ENCODE data around the gene SELENON. TPM values are rescaled to one million over a fixed set of nuclear protein-coding genes. Genes with fewer than 3 reads are reported as not detected.

Gene SELENON, protein sequence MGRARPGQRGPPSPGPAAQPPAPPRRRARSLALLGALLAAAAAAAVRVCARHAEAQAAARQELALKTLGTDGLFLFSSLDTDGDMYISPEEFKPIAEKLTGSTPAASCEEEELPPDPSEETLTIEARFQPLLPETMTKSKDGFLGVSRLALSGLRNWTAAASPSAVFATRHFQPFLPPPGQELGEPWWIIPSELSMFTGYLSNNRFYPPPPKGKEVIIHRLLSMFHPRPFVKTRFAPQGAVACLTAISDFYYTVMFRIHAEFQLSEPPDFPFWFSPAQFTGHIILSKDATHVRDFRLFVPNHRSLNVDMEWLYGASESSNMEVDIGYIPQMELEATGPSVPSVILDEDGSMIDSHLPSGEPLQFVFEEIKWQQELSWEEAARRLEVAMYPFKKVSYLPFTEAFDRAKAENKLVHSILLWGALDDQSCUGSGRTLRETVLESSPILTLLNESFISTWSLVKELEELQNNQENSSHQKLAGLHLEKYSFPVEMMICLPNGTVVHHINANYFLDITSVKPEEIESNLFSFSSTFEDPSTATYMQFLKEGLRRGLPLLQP
- total RNA-seq, result 19.2 TPM
- 1 to 10 TPM; 1.2 to 2.7 (median 2.0) TPM for polyA plus RNA-seq

DNA sequence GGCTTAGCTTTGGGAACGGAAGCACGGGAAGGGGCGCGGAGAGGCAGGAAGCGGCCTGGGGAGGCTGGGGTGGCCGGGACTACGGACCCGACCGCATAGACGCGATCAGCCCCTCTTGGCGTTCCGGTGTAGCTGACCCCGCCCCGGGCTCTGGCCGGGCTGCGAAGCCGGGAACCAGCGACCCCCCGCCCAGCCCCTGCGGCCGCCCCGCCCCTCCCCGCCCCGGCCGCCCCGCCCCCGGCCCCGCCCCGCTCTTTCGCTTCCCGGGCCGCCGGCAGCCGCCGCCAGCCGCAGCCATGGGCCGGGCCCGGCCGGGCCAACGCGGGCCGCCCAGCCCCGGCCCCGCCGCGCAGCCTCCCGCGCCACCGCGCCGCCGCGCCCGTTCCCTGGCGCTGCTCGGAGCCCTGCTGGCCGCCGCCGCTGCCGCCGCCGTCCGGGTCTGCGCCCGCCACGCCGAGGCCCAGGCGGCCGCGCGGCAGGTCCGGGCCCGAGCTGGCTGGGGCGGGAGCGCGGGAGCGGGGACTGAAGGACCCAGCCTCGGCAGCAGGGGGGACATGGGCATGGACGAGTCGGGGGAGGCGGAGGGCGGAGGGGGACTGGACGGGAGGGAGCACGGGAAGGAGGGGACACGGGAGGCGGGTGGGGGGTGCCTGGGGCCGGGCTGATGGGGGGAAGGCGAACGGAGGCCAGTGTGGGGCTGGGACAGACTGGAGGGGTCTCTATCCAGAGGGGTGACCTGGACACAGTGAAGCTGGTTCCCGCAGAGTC lies at the start of gene SELENON:
Gene SELENON (plus strand): TSS at position 259 of the 768 bp plus-strand sequence. CDS start 38 bp downstream, at position 297.
- H3K27me3 ChIP-seq (ENCODE audit: control insufficient read depth, insufficient read depth, low read length), result no peaks in the 10 kb centered on the region
- DNase-seq, result peak in 1 of 3 donors; percentile 57
- peaks cover under 1% of the 10 kb centered on the region for H3K36me3 ChIP-seq (ENCODE audit: control insufficient read depth, insufficient read depth, low read length)
- ATAC-seq (ENCODE audit: low read depth in 2 of 2), result peak; percentile 4 to 9
- Mint-ChIP-seq H3K27ac (peak within 1 kb of the TSS; percentile 38 to 79 (median 79)), H3K9me3 (no peaks in the 10 kb centered on the region), H3K4me3 (peak within 1 kb of the TSS; percentile 65 to 90 (median 86)), H3K4me1 (peaks cover 10 to 83% (median 39%) of the 10 kb centered on the region in 4 donors), H3K36me3 (peaks cover 3% of the 10 kb centered on the region), H3K27me3 (peaks cover 7% of the 10 kb centered on the region)
- peaks cover 48% of the 10 kb centered on the region for H3K4me1 ChIP-seq (ENCODE audit: control insufficient read depth, insufficient read depth, low read length, poor library complexity, severe bottlenecking)
- H3K4me3 ChIP-seq (ENCODE audit: low read depth, low read length), result peak within 1 kb of the TSS; percentile 31
- peak within 1 kb of the TSS; percentile 60 for H3K27ac ChIP-seq (ENCODE audit: insufficient read depth, low read length, poor library complexity, severe bottlenecking)
- H3K9me3 ChIP-seq (ENCODE audit: control insufficient read depth in 2 of 2, low read length in 2 of 2), result no peaks in the 10 kb centered on the region

DNA sequence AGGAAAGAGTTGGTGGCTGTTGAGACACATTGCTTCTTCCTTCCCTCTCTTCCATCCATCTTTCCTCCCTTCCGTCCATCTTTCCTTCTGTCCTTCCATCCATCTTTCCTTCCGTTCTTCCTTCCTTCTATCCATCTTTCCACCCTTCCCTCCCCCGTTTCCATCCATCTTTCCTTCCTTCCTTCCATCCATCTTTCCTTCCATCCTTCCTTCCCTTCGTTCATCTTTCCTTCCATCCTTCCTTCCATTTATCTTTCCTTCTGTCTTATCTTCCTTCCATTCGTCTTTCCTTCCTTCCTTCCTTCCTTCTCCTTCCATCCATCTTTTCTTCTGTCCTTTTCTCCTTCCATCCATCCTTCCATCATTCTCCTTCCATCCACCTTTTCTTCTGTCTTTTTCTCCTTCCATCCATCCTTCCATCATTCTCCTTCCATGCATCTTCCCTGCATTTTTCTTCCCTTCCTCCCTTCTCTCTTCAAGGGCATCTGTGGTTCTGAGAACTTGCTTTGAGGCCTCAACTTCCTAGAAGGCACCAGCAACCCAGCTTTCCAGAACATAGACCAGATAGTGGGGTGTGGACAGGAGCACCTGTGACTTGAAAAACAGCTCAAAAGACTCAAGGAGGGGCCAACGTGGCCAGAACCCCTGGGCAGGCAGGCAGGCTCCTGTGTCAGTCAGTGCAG lies 48.9 kb upstream of the SELENON start:
- peaks cover 14% of the 10 kb centered on the region for H3K36me3 Mint-ChIP-seq
- no peaks in the 10 kb centered on the region for H3K9me3 ChIP-seq (ENCODE audit: control insufficient read depth in 2 of 2, low read length in 2 of 2)
- no peak overlapping the region for H3K27ac ChIP-seq (ENCODE audit: insufficient read depth, low read length, poor library complexity, severe bottlenecking)
- H3K4me1 Mint-ChIP-seq, result peaks cover 4 to 39% (median 6%) of the 10 kb centered on the region in 4 donors
- H3K4me1 ChIP-seq (ENCODE audit: control insufficient read depth, insufficient read depth, low read length, poor library complexity, severe bottlenecking), result peaks cover 15% of the 10 kb centered on the region
- no peak overlapping the region for H3K4me3 ChIP-seq (ENCODE audit: low read depth, low read length)
- H3K27me3 Mint-ChIP-seq, result no peaks in the 10 kb centered on the region
- ATAC-seq (ENCODE audit: low read depth in 2 of 2) (no peak), DNase-seq (peak in 1 of 3 donors; percentile 17)
- no peaks in the 10 kb centered on the region for H3K27me3 ChIP-seq (ENCODE audit: control insufficient read depth, insufficient read depth, low read length)
- H3K27ac Mint-ChIP-seq, result peak overlapping the region in 2 of 3 donors; percentile 2 to 16
- no peaks in the 10 kb centered on the region for H3K9me3 Mint-ChIP-seq
- H3K36me3 ChIP-seq (ENCODE audit: control insufficient read depth, insufficient read depth, low read length), result no peaks in the 10 kb centered on the region
- H3K4me3 Mint-ChIP-seq, result no peak overlapping the region

- H3K9me3 Mint-ChIP-seq, result no peaks in the 10 kb centered on the region
- peaks cover 10% of the 10 kb centered on the region for H3K36me3 Mint-ChIP-seq
- DNase-seq (peak in 2 of 3 donors; percentile 27 to 47), ATAC-seq (ENCODE audit: low read depth in 2 of 2) (peak; percentile 51 to 56)
- Histone ChIP-seq H3K9me3 (ENCODE audit: control insufficient read depth in 2 of 2, low read length in 2 of 2) (no peaks in the 10 kb centered on the region), H3K27ac (ENCODE audit: insufficient read depth, low read length, poor library complexity, severe bottlenecking) (no peak overlapping the region), H3K27me3 (ENCODE audit: control insufficient read depth, insufficient read depth, low read length) (no peaks in the 10 kb centered on the region), H3K4me3 (ENCODE audit: low read depth, low read length) (no peak overlapping the region), H3K4me1 (ENCODE audit: control insufficient read depth, insufficient read depth, low read length, poor library complexity, severe bottlenecking) (peaks cover 18% of the 10 kb centered on the region), H3K36me3 (ENCODE audit: control insufficient read depth, insufficient read depth, low read length) (no peaks in the 10 kb centered on the region)
- peaks cover 5 to 42% (median 8%) of the 10 kb centered on the region in 4 donors for H3K4me1 Mint-ChIP-seq
- peak overlapping the region; percentile 88 to 97 (median 91) for H3K27ac Mint-ChIP-seq
- peak overlapping the region in 2 of 4 donors; percentile 53 to 80 for H3K4me3 Mint-ChIP-seq
- H3K27me3 Mint-ChIP-seq, result no peaks in the 10 kb centered on the region
These were observed 45.4 kb upstream of the SELENON start for GRCh38 chr1:25754470-25755181.

DNA sequence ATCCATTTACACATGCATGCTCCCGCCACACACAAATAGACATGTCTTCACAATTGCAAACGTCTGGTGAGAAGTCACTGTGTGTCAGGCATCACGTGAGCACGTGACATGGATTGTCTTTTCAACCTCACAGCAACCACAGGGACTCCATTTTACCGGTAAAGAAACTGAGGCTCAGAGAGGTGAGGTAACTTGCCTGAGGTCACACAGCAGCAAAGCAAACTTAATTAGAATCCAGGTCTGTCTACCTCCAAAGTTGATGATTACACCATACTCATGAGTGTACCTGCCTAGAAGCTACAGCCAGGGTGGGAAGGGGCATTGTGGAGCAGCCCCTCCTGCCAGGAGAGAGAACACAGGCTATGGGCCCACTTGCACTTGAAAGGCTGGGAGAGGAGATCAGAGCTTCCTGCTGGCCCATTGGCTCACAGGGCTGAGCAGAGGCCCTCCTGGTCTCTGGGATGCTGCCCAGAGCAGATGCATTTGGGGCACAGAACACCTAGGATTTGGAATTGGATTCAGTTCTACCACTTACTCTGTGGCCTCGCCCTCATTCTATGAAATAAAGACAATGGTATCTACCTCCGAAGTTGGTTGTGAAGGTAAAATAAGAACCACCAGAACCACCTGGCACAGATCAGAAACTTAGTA lies 44.4 kb upstream of the SELENON start:
- Mint-ChIP-seq H3K9me3 (no peaks in the 10 kb centered on the region), H3K4me1 (peaks cover 5 to 42% (median 8%) of the 10 kb centered on the region in 4 donors), H3K27ac (peak overlapping the region in 2 of 3 donors; percentile 88 to 91), H3K4me3 (no peak overlapping the region), H3K27me3 (no peaks in the 10 kb centered on the region), H3K36me3 (peaks cover 10% of the 10 kb centered on the region)
- no peaks in the 10 kb centered on the region for H3K9me3 ChIP-seq (ENCODE audit: control insufficient read depth in 2 of 2, low read length in 2 of 2)
- no peaks in the 10 kb centered on the region for H3K36me3 ChIP-seq (ENCODE audit: control insufficient read depth, insufficient read depth, low read length)
- no peak overlapping the region for H3K4me3 ChIP-seq (ENCODE audit: low read depth, low read length)
- ATAC-seq (ENCODE audit: low read depth in 2 of 2) (no peak), DNase-seq (no peak)
- no peaks in the 10 kb centered on the region for H3K27me3 ChIP-seq (ENCODE audit: control insufficient read depth, insufficient read depth, low read length)
- peaks cover 18% of the 10 kb centered on the region for H3K4me1 ChIP-seq (ENCODE audit: control insufficient read depth, insufficient read depth, low read length, poor library complexity, severe bottlenecking)
- H3K27ac ChIP-seq (ENCODE audit: insufficient read depth, low read length, poor library complexity, severe bottlenecking), result no peak overlapping the region

GRCh38 chr1:25756215-25756614 lies 43.8 kb upstream of the SELENON start:
- Histone ChIP-seq H3K4me3 (ENCODE audit: low read depth, low read length) (no peak overlapping the region), H3K27me3 (ENCODE audit: control insufficient read depth, insufficient read depth, low read length) (no peaks in the 10 kb centered on the region), H3K36me3 (ENCODE audit: control insufficient read depth, insufficient read depth, low read length) (no peaks in the 10 kb centered on the region), H3K4me1 (ENCODE audit: control insufficient read depth, insufficient read depth, low read length, poor library complexity, severe bottlenecking) (peaks cover 18% of the 10 kb centered on the region), H3K9me3 (ENCODE audit: control insufficient read depth in 2 of 2, low read length in 2 of 2) (no peaks in the 10 kb centered on the region), H3K27ac (ENCODE audit: insufficient read depth, low read length, poor library complexity, severe bottlenecking) (no peak overlapping the region)
- Mint-ChIP-seq H3K4me3 (peak overlapping the region in 1 of 4 donors; percentile 14), H3K27ac (peak overlapping the region in 2 of 3 donors; percentile 88 to 91), H3K36me3 (peaks cover 5% of the 10 kb centered on the region), H3K9me3 (no peaks in the 10 kb centered on the region), H3K27me3 (peaks cover 4% of the 10 kb centered on the region), H3K4me1 (peaks cover 5 to 38% (median 8%) of the 10 kb centered on the region in 4 donors)
- DNase-seq, result no peak
- no peak for ATAC-seq (ENCODE audit: low read depth in 2 of 2)

DNA sequence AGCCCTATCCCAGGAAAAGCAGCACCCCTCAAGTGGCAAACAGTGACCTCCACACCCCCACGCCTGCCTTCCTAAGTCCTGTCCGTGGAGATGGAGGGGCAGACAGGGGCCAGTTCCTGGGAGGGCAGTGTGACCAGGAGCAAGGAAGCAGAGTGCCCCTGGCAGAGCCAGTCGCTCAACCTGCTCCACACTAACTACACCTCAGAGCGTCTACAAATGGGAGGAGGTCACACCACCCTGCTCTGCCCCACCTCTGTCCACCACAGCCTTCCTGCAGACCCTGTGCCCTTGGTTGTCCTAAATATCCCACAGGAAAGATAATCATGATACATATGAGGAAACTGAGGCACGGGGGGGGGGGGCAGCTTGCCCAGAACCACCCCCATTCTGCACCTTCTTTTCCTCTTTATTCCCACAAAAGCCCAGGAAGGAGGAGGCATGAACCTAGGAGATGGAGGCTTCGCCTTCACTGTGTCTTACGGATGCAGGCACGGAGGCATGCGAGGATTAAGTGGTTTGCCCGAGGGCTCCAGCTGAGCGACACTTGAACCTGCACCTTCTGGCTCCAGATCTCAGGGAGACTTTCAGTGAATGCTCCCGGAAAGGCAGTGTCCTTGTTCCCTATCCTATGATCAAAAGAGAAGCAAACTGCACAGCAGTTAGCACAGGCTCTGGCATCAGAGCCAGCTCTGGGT lies 42.7 kb upstream of the SELENON start:
- no peak for DNase-seq
- Histone ChIP-seq H3K4me1 (ENCODE audit: control insufficient read depth, insufficient read depth, low read length, poor library complexity, severe bottlenecking) (peaks cover 18% of the 10 kb centered on the region), H3K27ac (ENCODE audit: insufficient read depth, low read length, poor library complexity, severe bottlenecking) (no peak overlapping the region), H3K9me3 (ENCODE audit: control insufficient read depth in 2 of 2, low read length in 2 of 2) (no peaks in the 10 kb centered on the region), H3K27me3 (ENCODE audit: control insufficient read depth, insufficient read depth, low read length) (no peaks in the 10 kb centered on the region), H3K4me3 (ENCODE audit: low read depth, low read length) (no peak overlapping the region), H3K36me3 (ENCODE audit: control insufficient read depth, insufficient read depth, low read length) (no peaks in the 10 kb centered on the region)
- H3K4me3 Mint-ChIP-seq, result no peak overlapping the region
- no peak for ATAC-seq (ENCODE audit: low read depth in 2 of 2)
- H3K27me3 Mint-ChIP-seq, result peaks cover 4% of the 10 kb centered on the region
- peak overlapping the region in 2 of 3 donors; percentile 62 to 88 for H3K27ac Mint-ChIP-seq
- H3K4me1 Mint-ChIP-seq, result peaks cover 5 to 33% (median 8%) of the 10 kb centered on the region in 4 donors
- H3K9me3 Mint-ChIP-seq, result no peaks in the 10 kb centered on the region
- H3K36me3 Mint-ChIP-seq, result peaks cover 4% of the 10 kb centered on the region
